Endothelial cell of umbilical vein (primary cell): ENCODE data around the gene MAPT.

Experiments
- EZH2 ChIP-seq: IDR thresholded peaks from 2 replicates; pipeline ENCODE4 v1.6.1; 2012; ENCODE audit warnings: borderline replicate concordance, low read depth, mild to moderate bottlenecking, moderate library complexity, low read length, inconsistent platforms; ENCODE audit not compliant: severe bottlenecking
- JUN ChIP-seq: IDR thresholded peaks from 2 replicates; pipeline ENCODE4 v1.6.1; 2011; ENCODE audit warnings: borderline replicate concordance, low read depth; ENCODE audit not compliant: insufficient read length, insufficient read depth
- MYC ChIP-seq: IDR thresholded peaks from one replicate; pipeline ENCODE4 v1.6.1; 2011; ENCODE audit warnings: mild to moderate bottlenecking, low read depth, low read length
- POLR2A ChIP-seq: IDR thresholded peaks from 2 replicates; pipeline ENCODE4 v1.6.1; 2012; ENCODE audit warnings: low read depth, mild to moderate bottlenecking, control low read depth, low read length
- POLR2AphosphoS5 ChIP-seq: IDR thresholded peaks from 2 replicates; pipeline ENCODE4 v1.6.1; 2012; ENCODE audit warnings: low read depth, mild to moderate bottlenecking, control low read depth, low read length, moderate library complexity; ENCODE audit not compliant: insufficient read depth
- TF ChIP-seq, protein P1 (sequence below), 2 donors: IDR thresholded peaks; 1 replicate in 1 of 2; 2 replicates in 1 of 2; pipeline ENCODE4 v1.5.1; 2011; ENCODE audit warnings: low read length in 2 of 2, mild to moderate bottlenecking in 2 of 2, moderate library complexity in 2 of 2, control low read depth in 1 of 2, inconsistent platforms in 1 of 2, low read depth in 1 of 2; ENCODE audit not compliant: insufficient read depth in 1 of 2; ENCODE audit errors: extremely low read depth in 1 of 2
- TF ChIP-seq, protein P2 (sequence below): IDR thresholded peaks from 2 replicates; pipeline ENCODE4 v1.6.1; 2011; ENCODE audit not compliant: insufficient read depth, insufficient read length

DNA sequence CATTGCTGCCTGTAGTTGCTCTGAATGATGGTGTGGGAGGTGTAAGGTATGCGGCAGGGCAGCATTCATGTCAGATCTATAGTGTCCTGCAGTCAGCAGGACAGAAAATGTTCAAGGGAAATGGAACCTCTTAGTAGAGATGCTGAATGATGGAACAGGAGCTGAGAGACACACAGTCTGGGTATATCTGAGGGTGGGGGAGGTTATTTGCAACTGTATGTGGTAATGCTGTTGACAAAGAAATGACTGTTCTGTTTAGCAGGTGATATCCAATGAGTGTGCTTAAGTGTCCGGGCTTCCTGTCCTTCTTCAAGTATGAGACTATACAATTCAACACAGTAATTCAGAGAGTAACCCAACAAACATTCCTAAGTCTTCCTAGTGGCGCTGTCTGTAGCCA, 151.3 kb downstream of the MAPT start:
- TF ChIP-seq, protein P1, sequence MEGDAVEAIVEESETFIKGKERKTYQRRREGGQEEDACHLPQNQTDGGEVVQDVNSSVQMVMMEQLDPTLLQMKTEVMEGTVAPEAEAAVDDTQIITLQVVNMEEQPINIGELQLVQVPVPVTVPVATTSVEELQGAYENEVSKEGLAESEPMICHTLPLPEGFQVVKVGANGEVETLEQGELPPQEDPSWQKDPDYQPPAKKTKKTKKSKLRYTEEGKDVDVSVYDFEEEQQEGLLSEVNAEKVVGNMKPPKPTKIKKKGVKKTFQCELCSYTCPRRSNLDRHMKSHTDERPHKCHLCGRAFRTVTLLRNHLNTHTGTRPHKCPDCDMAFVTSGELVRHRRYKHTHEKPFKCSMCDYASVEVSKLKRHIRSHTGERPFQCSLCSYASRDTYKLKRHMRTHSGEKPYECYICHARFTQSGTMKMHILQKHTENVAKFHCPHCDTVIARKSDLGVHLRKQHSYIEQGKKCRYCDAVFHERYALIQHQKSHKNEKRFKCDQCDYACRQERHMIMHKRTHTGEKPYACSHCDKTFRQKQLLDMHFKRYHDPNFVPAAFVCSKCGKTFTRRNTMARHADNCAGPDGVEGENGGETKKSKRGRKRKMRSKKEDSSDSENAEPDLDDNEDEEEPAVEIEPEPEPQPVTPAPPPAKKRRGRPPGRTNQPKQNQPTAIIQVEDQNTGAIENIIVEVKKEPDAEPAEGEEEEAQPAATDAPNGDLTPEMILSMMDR (IDR thresholded peaks at IDR 0.05; ENCODE audit: extremely low read depth in 1 of 2, insufficient read depth in 1 of 2, low read depth in 1 of 2, low read length in 2 of 2), result no peak
- TF ChIP-seq POLR2A (no peak), JUN (no peak), POLR2AphosphoS5 (no peak), MYC (no peak), EZH2 (no peak)
- TF ChIP-seq, protein P2, sequence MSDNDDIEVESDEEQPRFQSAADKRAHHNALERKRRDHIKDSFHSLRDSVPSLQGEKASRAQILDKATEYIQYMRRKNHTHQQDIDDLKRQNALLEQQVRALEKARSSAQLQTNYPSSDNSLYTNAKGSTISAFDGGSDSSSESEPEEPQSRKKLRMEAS, result no peak
